Mucosa of descending colon (tissue), 3 donors: ENCODE results near the gene LRRFIP1. TPM values are rescaled to one million over a fixed set of nuclear protein-coding genes. Genes with fewer than 3 reads are reported as not detected.

Source experiments
- ATAC-seq: fragments of 200-7000 bp; cut with Tn5 transposase; one replicate; pipeline ENCODE4 v1.9.1; 2020; ENCODE audit warnings: mild to moderate bottlenecking, moderate library complexity
- DNase-seq, 3 donors: peaks; one replicate each; pipeline ENCODE4 v3.0.0-alpha.2; 2020
- H3K36me3 ChIP-seq: fragments of 200-600 bp; one replicate; pipeline ENCODE4 v1.8.0; 2021; ENCODE audit warnings: low read depth, mild to moderate bottlenecking
- H3K4me1 ChIP-seq: fragments of 200-600 bp; one replicate; pipeline ENCODE4 v1.8.0; 2021; ENCODE audit warnings: low read depth, mild to moderate bottlenecking
- H3K4me3 ChIP-seq: fragments of 200-600 bp; one replicate; pipeline ENCODE4 v1.8.0; 2021; ENCODE audit warnings: mild to moderate bottlenecking
- H3K9me3 ChIP-seq: fragments of 200-600 bp; one replicate; pipeline ENCODE4 v1.8.0; 2021; ENCODE audit warnings: mild to moderate bottlenecking
- CTCF ChIP-seq: fragments of 200-600 bp; IDR thresholded peaks from one replicate; pipeline ENCODE4 v1.8.0; 2022; ENCODE audit warnings: antibody characterized with exemption, mild to moderate bottlenecking
- intact Hi-C, 2 donors: fragments of 100-400 bp; cut with DNase I in 1 of 2; cut with micrococcal nuclease in 1 of 2; formaldehyde crosslinking; loops; one replicate each; pipeline versions ENCODE4 v1.11.0 to v1.11.1; 2022; cut with DNase I, micrococcal nuclease
- total RNA-seq, 3 donors: library from RNA; stranded (reverse); fragmentation: NEBNext Ultra II Directional in 2 of 3; extraction: Animal tissue kit (Norgen Biotek cat#: 25700) in 2 of 3; gene quantifications; one replicate each; pipeline versions ENCODE4 v1.2.1 to v1.2.4, GENCODE V29; 2021 to 2023
- donor health status: DM: no; HTN: no; CAD: no; lungs with moderate emphysema.
- donor health status: DM: no; HTN: no; CAD: no.
- donor health status: DM: no; HTN: yes; CAD: no.

Gene LRRFIP1
- total RNA-seq, 3 donors from 2014 or later = 114 to 157 (median 120) TPM

- no peak for TF ChIP-seq CTCF
- Histone ChIP-seq H3K4me3 (no peak overlapping the region), H3K9me3 (no peaks in the 10 kb centered on the region), H3K4me1 (peaks cover 37% of the 10 kb centered on the region), H3K36me3 (no peaks in the 10 kb centered on the region)
- ATAC-seq (peak; percentile 61), DNase-seq (no peak)
- intact Hi-C loops = loop anchor here (10.0 kb wide), 1 partner anchor 158 kb away; no protein-coding TSS in a partner anchor
These were observed 115.6 kb downstream of the LRRFIP1 start for GRCh38 chr2:237743024-237743423.

GRCh38 chr2:237743561-237744269 lies 116.3 kb downstream of the LRRFIP1 start:
- Histone ChIP-seq H3K9me3 (no peaks in the 10 kb centered on the region), H3K36me3 (no peaks in the 10 kb centered on the region), H3K4me3 (no peak overlapping the region), H3K4me1 (peaks cover 37% of the 10 kb centered on the region)
- ATAC-seq (peak; percentile 18), DNase-seq (no peak)
- no peak for TF ChIP-seq CTCF
- intact Hi-C loops = loop anchor here (10.0 kb wide), 1 partner anchor 159 kb away; no protein-coding TSS in a partner anchor

- DNase-seq (no peak), ATAC-seq (no peak)
- Histone ChIP-seq H3K9me3 (no peaks in the 10 kb centered on the region), H3K4me1 (peaks cover 37% of the 10 kb centered on the region), H3K36me3 (peaks cover under 1% of the 10 kb centered on the region), H3K4me3 (no peak overlapping the region)
- intact Hi-C loops = loop anchor here (10.0 kb wide), 1 partner anchor 159 kb away; no protein-coding TSS in a partner anchor
- TF ChIP-seq CTCF = no peak
These were observed 116.9 kb downstream of the LRRFIP1 start for GRCh38 chr2:237744270-237744612.

GRCh38 chr2:237744613-237745249 lies 117.3 kb downstream of the LRRFIP1 start:
- Histone ChIP-seq H3K4me3 (no peak overlapping the region), H3K9me3 (no peaks in the 10 kb centered on the region), H3K36me3 (peaks cover 6% of the 10 kb centered on the region), H3K4me1 (peaks cover 37% of the 10 kb centered on the region)
- peak; percentile 96 for TF ChIP-seq CTCF
- peak; percentile 85 for ATAC-seq
- intact Hi-C loops = loop anchor here (5.0 to 10.0 kb wide), 3 partner anchors 72 to 160 kb away; no protein-coding TSS in a partner anchor
- peak; percentile 76 to 90 (median 88) for DNase-seq

GRCh38 chr2:237745250-237745613 lies 117.8 kb downstream of the LRRFIP1 start:
- peaks cover 7% of the 10 kb centered on the region for H3K36me3 ChIP-seq
- DNase-seq = no peak
- H3K4me1 ChIP-seq = peaks cover 37% of the 10 kb centered on the region
- no peak for TF ChIP-seq CTCF
- no peaks in the 10 kb centered on the region for H3K9me3 ChIP-seq
- intact Hi-C loops = loop anchor here (5.0 to 10.0 kb wide), 3 partner anchors 73 to 160 kb away; no protein-coding TSS in a partner anchor
- no peak overlapping the region for H3K4me3 ChIP-seq
- no peak for ATAC-seq
